ENCODE data around the gene KLF3.

- TF ChIP-seq CTCF (conservative IDR thresholded peaks at IDR 0.05), result no peak
- TF ChIP-seq EZH2 (IDR thresholded peaks at IDR 0.05; ENCODE audit: low read depth), result no peak
Observed at GRCh38 chr4:38665551-38666411, 1.8 kb downstream of the KLF3 start.

Measured in PC-9 (cell line).